GM18870 (cell line): ENCODE measurements around the gene CC2D1A.

Experiments used
- ATAC-seq: cut with Tn5 transposase; IDR thresholded peaks from one replicate; pipeline ENCODE4 v1.9.1; 2021; ENCODE audit warnings: moderate library complexity; ENCODE audit not compliant: unreplicated experiment

CC2D1A gene

DNA sequence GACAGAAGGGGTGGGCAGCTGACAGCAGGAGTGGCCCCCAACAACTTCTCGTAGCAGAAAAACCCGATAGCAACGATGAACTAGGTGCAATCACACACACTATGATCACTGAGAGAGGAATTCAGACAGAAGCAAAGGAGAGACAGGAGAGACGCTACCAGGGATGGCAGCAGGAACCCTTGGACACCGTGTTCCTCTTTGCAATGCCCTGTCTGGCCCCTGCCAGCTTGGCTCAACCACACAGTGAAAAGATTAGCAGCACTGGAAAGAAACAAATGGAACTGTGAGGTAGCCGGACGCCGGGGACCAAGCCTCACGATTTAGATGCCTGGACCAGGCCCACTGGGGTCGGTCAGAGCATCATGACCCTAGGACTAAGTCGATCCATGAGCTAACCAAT is 69.9 kb downstream of the CC2D1A start:
- no peak for ATAC-seq

GRCh38 chr19:13976446-13976845 is 70.4 kb downstream of the CC2D1A start:
- ATAC-seq = no peak

DNA sequence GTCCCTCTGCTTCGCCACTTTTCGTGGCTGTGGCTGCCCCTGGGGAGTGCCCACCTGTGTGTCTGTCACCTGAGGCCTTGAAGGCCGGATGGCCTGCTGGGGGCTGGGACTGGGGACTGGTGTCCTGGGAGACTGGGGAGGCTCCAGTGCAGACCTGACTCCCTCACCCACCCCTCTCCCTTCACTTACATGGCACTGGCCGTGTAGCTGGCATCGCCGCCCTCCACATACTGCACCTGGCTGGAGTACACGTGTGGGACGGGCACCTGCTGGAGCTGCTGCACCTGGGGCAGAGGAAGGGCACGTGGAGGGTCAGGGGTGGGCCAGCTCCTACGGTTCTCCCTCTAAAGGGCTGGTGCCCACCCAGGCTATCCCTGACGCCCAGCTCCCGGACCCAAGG is 71.8 kb downstream of the CC2D1A start:
- no peak for ATAC-seq

GRCh38 chr19:13978351-13979243 is 72.6 kb downstream of the CC2D1A start:
- ATAC-seq = no peak

GRCh38 chr19:13979244-13979615 is 73.2 kb downstream of the CC2D1A start:
- ATAC-seq = no peak

DNA sequence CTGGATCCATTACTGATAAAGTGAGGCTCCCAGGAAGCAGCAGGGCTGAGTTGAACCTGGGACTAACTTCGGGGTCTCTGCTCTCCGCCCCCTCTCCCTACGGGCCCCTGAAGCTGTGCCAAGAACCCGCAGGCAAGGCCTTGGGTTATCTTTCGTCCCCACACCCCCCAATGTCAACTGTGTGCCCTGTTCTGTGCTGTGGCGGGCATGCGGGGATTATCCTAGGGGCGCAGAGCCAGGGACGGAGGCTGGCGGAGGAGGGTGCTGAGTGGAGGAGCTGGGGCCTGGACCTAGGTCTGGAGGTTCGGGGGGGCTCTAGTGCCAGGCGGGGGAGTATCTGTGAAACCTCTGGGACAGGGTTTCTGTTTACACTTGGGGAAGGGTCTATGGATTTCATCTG is 73.7 kb downstream of the CC2D1A start:
- ATAC-seq = no peak

- no peak for ATAC-seq
These were observed 74.3 kb downstream of the CC2D1A start for GRCh38 chr19:13980340-13980739.
